HG02571 (cell line): Measurements from ENCODE around the gene RAB17.
"Not testable (repeated sequence)": the region's sequence is repeated elsewhere in the genome, so short reads cannot be mapped to it uniquely, and the experiment has no call there.

ENCODE experiments used
- ATAC-seq: cut with Tn5 transposase; IDR thresholded peaks from one replicate; pipeline ENCODE4 v1.9.1; 2021; ENCODE audit warnings: mild to moderate bottlenecking, moderate library complexity; ENCODE audit not compliant: unreplicated experiment

Gene RAB17

DNA sequence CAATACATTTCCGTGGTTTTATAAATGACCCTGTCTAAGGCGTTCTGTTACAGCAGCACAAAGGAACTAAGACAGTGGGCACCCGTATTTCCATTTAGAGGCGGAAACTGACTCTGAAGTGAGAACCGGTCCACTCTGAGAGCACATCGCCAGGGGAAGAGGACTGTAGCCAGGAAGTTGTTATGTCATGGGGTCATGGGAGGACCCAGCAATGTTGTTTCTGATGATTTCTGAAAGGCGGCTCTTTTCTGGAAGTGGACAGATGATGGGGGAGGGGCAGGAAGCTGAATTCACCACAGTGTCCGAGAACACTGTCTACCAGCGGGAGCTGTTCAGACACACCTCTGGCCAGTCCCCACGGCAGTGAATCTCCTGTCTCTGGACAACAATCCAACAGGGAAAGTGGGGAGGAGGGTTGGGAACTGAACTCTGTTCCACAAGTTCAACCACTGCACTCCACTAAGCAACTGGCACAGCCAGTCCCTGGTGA is 34.7 kb upstream of the RAB17 start:
- no peak for ATAC-seq

DNA sequence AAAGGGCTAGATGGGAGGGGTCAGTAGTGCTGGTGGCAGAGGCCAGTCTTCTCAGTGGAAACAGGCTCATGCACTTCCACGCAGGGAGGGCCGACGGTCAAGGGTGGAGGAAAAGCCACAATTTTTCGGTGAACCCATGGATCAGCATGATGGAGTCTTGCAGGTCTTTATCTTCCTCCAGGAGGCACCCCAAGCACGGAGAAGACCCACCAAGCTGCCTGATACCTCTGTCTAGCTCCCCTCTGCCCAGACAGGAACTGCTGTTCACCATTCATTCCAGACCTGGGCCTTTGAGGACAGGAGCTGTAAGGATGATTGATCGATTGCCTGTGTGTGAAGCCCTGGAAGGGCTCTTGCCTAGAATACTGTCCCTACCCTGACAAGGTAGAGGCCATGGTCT is 34.0 kb upstream of the RAB17 start:
- ATAC-seq: no peak

DNA sequence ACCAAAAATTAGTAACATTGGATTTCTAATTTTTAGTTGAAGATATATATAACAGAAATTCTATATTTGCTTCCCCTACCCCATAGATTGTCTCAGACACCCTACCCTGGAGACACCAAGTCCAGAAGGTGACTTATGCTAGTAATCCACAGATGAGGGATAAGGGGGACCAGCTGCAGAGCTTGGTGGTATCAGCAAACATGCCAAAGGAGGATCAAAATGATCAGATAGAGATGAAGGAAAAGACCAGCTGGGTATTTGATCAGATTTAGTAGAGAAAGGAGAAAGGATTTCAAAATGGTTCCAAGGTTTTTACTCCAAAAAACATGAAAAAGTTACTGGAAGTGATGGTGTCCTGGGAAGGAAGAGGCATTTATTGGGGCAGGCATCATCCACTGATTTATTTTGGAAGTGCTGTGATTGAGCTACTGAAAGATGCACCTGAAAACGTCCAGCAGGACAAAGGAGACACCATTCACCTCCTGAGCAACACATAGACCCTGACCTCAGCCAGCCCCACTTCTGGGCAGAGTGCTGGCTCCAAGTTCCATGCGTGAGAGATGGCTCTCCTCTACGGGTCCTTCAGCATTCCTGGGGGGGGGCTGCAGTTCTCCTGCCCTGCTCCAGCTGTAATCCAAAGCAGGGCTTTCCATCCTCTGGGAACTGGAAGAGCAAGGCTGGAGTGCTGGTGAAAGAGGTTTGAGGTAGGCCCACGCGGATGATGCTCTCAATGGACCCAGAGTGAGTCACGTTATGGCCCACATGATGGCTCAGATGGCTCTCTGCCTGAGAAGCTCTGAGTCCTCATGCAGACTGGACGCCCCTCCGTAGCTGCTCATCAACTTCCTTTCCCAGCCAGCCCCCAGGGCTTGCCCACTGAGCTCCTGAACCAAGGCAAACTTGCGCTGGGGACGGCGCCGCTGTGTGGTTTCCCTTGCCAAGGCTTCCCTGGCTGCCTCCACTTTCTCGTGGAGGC is 33.2 kb upstream of the RAB17 start:
- no peak for ATAC-seq

DNA sequence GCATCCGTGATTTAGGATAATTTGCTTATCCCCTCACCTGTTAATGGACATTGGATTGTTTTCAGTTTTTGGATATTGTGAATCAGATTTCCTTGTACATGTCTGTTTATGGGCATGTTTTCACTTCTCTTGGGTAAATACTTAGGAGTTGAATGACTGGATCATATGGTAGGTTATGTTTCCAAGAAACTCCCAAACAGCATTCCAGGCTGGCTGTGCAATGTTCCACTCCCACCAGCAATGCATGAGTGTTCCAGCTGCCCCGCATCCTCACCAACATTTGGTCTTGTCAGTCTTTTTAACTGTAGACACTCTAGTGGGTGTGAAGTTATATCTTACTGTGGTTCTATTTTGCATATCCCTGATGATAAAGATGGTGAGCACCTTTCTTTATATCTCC is 27.9 kb upstream of the RAB17 start:
- no peak for ATAC-seq

DNA sequence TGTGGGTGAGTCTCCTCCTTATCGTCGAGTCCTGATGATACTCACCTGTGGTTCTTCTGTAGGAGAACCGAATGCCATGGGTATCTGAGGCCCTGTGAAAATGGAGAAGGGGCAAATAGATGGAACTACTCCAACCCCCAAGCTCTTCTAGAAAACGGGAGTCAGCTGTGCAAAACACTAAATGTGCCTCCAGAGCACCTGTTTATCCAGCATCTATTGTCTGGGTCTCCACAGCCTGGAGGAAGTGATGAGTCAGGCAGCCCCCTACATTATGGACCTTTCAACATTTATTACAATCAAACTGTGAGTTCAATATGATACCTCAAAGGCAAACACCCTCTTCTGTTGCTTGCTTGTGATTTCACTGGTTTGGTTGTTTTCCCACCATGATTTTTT is 27.1 kb upstream of the RAB17 start:
- no peak for ATAC-seq

- no peak for ATAC-seq
Measured at GRCh38 chr2:237616734-237617586, 26.4 kb upstream of the RAB17 start.

- ATAC-seq: no peak
Measured at GRCh38 chr2:237616373-237616733, 25.8 kb upstream of the RAB17 start.

DNA sequence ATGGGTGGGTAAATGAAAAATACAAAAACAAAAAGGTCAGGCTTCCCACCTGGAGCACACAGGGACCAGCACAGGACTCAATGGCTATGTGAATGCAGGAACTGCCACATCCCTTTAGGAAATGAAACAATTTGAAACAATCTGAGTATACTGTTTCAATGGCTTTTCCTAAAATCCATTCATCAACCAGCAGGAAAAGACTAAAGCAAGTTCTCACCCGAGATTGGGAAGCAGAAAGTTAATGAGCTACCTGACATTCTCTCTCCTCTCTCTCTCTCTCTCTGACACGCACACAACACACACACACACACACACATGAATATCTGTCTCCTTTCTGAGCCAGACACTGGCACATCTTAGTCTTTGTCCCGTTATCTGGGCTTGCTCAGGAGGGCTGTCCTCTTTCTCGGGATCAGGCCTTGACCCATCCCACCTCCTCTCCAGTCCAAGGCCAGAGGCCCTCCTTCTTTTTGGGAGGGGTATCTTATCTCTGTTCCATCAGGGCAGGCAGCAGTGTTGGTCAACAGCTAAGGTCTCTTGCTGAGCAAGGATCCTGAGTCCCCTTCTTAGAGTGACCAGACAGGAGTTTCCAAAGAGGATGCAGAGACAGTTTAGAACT is 25.2 kb upstream of the RAB17 start:
- ATAC-seq: no peak

DNA sequence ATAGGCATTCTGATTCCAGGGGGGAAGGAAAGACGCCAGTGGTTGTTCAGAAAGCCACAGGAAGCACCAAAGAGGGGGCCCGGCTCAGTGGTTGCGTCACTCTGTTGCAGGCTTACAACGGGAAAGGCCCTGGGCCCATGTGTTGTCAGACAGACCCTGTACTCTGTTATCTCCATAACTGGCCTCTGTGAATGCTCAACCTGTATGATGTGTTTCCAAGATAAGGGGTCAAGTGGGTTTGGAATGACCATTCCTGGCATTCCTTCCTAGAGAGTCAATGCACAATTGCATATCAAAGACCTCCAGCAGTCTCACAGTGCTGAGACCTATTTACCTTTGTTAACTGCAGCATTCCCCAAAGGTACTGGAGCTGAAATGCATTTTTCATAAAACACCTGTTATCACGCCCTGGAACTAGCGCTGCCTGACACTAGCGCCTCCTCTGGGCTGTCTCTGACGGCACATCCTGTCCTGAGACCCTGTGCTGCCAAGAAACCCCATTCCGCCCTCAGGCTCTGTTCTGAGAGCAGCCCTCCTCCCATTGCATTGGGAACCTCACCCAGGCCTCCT is 23.7 kb upstream of the RAB17 start:
- no peak for ATAC-seq

DNA sequence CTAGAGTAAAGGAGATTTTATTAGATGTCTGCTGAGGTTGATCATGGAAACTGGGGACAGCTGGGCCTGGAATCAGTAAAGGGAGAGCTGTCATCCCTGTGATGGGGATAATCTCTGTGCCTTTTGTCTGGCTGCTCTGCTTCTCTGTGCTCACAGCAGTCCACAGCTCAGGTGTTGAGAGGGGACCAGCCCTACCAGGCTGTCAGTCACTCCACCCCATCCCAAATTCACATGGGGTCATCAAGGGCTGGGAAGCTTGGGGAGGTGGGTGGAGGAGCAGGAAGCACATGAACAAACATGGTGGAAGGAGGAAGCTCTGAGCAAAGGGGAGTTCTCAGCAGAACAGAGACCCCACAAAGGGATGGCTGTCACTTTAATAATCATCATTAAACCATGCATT is 23.1 kb upstream of the RAB17 start:
- ATAC-seq: no peak

GRCh38 chr2:237612527-237613357 is 22.2 kb upstream of the RAB17 start:
- no peak for ATAC-seq

DNA sequence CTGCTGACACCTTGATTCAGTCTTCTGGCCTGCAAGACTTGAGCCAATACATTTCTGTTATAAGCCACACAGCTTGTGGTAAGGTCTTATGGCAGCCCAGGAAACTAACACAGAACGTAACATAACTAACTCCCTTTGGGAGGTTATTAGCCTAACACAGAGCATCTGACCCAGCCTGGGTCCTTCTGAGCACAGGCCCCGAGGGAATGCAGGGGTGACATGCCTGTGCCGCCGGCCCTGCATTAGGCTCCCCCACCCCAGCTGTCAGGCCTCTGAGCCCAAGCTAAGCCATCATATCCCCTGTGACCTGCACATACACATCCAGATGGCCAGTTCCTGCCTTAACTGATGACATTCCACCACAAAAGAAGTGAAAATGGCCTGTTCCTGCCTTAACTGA is 16.0 kb upstream of the RAB17 start:
- not testable (repeated sequence) for ATAC-seq

DNA sequence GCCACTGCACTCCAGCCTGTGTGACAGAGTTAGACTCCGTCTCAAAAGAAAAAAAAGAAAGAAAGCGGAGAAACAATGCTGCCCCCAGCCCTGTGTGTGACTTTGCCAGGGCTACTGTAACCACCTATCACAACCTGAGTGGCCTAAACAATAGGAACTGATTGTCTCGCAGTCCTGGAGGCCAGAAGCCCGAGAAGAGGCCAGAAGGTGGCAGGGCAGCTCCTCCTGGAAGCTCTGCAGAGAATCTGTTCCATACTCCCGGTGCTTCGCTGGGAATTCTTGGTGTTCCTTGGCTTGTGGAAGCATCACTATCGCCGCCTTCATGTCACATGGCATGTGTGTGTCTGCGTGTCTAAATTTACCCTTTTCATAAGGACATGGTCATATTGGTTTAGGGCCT is 14.4 kb upstream of the RAB17 start:
- no peak for ATAC-seq

DNA sequence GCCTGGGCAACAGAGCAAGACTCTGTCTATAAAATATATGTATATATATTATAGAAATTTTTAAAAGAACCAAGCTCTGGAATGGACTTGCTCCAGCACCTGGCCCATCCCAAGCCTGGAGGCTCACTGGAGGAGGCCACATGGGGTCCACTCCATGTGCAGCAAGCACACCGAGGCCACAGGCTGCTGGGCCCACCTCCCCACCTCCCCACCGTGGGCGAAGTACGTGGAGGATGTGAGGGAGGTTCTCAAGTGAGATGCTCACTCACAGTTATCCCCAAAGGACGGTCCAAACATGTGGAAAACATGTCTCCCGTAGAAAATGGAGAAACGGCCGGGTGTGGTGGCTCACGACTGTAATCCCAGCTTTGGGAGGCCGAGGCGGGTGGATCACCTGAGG is 13.9 kb upstream of the RAB17 start:
- no peak for ATAC-seq

GRCh38 chr2:237603718-237604362 is 13.3 kb upstream of the RAB17 start:
- ATAC-seq: no peak

GRCh38 chr2:237603049-237603717 is 12.6 kb upstream of the RAB17 start:
- ATAC-seq: no peak

GRCh38 chr2:237602409-237602808 is 11.9 kb upstream of the RAB17 start:
- ATAC-seq: no peak

DNA sequence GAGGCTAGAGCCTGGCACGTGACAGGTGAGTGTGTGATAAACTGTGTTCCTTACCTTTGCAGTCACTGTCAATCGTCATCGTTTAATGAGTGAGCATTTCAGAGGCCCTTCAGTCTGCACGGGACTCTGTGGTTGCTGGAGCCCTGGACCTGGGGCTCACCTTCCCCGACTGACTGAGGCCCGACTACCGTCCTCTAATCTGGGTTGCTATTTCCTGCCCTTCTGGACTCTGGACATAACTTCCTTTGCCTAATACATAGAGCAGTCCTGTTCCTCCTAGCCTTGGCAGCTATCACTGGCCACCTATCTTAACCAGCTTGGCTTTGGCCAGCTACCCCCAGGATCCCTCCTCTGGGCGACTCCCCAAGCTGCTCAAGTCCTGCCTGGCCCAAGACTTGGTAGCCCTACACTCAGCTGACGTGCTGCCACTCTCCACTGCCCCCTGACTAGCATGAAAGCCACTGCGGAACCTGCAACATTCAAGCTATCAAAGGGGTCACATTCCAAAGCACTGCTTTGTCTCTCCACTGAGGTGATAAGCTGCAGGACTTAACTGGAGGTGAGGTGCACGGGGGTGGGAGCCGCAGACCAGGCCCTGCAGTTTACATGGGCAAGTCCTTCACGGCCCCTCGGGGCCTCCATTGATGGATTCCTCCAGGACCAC is 11.1 kb upstream of the RAB17 start:
- ATAC-seq: no peak
